K562 (cell line): Measurements from ENCODE around the gene CEBPB. TPM values are rescaled to one million over a fixed set of nuclear protein-coding genes. Genes with fewer than 3 reads are reported as not detected.

Experiments
- CBX5 ChIP-seq: IDR thresholded peaks from 2 replicates; pipeline ENCODE4 v1.6.1; 2014; ENCODE audit warnings: low read depth, borderline replicate concordance
- CCNT2 ChIP-seq: IDR thresholded peaks from 2 replicates; pipeline ENCODE4 v1.6.1; 2011; ENCODE audit warnings: borderline replicate concordance, low read depth, mild to moderate bottlenecking, moderate library complexity, mixed read lengths, low read length; ENCODE audit not compliant: insufficient read length; ENCODE audit errors: extremely low read depth
- GATAD2B ChIP-seq: fragments of 450-650 bp; IDR thresholded peaks from 2 replicates; pipeline ENCODE4 v1.6.1; 2017; ENCODE audit warnings: mild to moderate bottlenecking, borderline replicate concordance
- GTF2F1 ChIP-seq: IDR thresholded peaks from 2 replicates; pipeline ENCODE4 v1.6.1; 2011; ENCODE audit warnings: low read depth, low read length, improper control_type of control experiment
- HNRNPH1 ChIP-seq: fragments of 200-400 bp; formaldehyde crosslinking; optimal IDR thresholded peaks from 2 replicates; pipeline ENCODE3; 2017; ENCODE audit warnings: low read depth, mild to moderate bottlenecking, low read length, moderate library complexity
- HNRNPL ChIP-seq: fragments of 200-400 bp; formaldehyde crosslinking; IDR thresholded peaks from 2 replicates; pipeline ENCODE4 v1.6.1; 2017; ENCODE audit warnings: low read depth, mild to moderate bottlenecking, low read length
- KLF10 ChIP-seq: fragments of 250-450 bp; sonication (Bioruptor Pico); IDR thresholded peaks from 2 replicates; pipeline ENCODE4 v1.6.1; 2021; ENCODE audit warnings: matching md5 sums
- LCOR ChIP-seq: sonication (generic); formaldehyde crosslinking; IDR thresholded peaks from 2 replicates; pipeline ENCODE4 v1.8.0; 2022; ENCODE audit warnings: mild to moderate bottlenecking, missing genetic modification reagents
- MAFK ChIP-seq: IDR thresholded peaks from 2 replicates; pipeline ENCODE4 v1.6.1; 2011; ENCODE audit warnings: low read length, improper control_type of control experiment
- MTA3 ChIP-seq: fragments of 450-650 bp; formaldehyde crosslinking; IDR thresholded peaks from 2 replicates; pipeline ENCODE4 v1.6.1; 2017; ENCODE audit warnings: mild to moderate bottlenecking, borderline replicate concordance
- PHF21A ChIP-seq: fragments of 450-650 bp; IDR thresholded peaks from 2 replicates; pipeline ENCODE4 v1.6.1; 2017; ENCODE audit warnings: low read depth, borderline replicate concordance
- POLR2B ChIP-seq: fragments of 450-650 bp; IDR thresholded peaks from 2 replicates; pipeline ENCODE4 v1.6.1; 2018; ENCODE audit warnings: low read depth; ENCODE audit not compliant: partially characterized antibody
- RAD51 ChIP-seq: fragments of 450-650 bp; IDR thresholded peaks from 2 replicates; pipeline ENCODE4 v1.7.1; 2016; ENCODE audit warnings: low read depth, mild to moderate bottlenecking, borderline replicate concordance
- RBM34 ChIP-seq: fragments of 200-400 bp; formaldehyde crosslinking; IDR thresholded peaks from 2 replicates; pipeline ENCODE4 v1.6.1; 2018; ENCODE audit warnings: low read length, borderline replicate concordance; ENCODE audit not compliant: insufficient read depth
- STAG1 ChIP-seq: sonication (generic); formaldehyde crosslinking; IDR thresholded peaks from 2 replicates; pipeline ENCODE4 v1.5.0; 2020; ENCODE audit warnings: missing genetic modification reagents, borderline replicate concordance
- TAF9B ChIP-seq: fragments of 450-650 bp; IDR thresholded peaks from 2 replicates; pipeline ENCODE4 v1.6.1; 2018; ENCODE audit warnings: mild to moderate bottlenecking; ENCODE audit not compliant: partially characterized antibody
- ZNF431 ChIP-seq: sonication (generic); formaldehyde crosslinking; IDR thresholded peaks from 2 replicates; pipeline ENCODE4 v1.8.0; 2022; ENCODE audit warnings: mild to moderate bottlenecking, missing genetic modification reagents
- ZSCAN32 ChIP-seq: fragments of 450-650 bp; formaldehyde crosslinking; IDR thresholded peaks from 2 replicates; pipeline ENCODE4 v1.4.0; 2020; ENCODE audit warnings: mild to moderate bottlenecking, moderate library complexity
- polyA plus RNA-seq, 8 experiments: library from polyadenylated mRNA; depleted of rRNA in 4 of 8; stranded (reverse) in 5 of 8; unstranded in 3 of 8; fragments of >200 nt; fragmentation: Nextera tagmentation in 2 of 8; fragmentation: Illumina TruSeq in 1 of 8; extraction: Ambion mirVana in 2 of 8; extraction: Trizol in 1 of 8; gene quantifications; 2 replicates each; pipeline versions ENCODE4 v1.2.1 to v1.2.3, GENCODE V29; 2011 to 2014; ENCODE audit warnings: inconsistent platforms in 1 of 8, missing spikeins in 1 of 8
- total RNA-seq, 7 experiments: library from RNA; depleted of rRNA in 6 of 7; stranded (reverse); fragments of >200 nt in 6 of 7; fragmentation: Illumina TruSeq in 2 of 7; extraction: Trizol in 2 of 7; gene quantifications; 2 replicates each; pipeline versions ENCODE4 v1.2.1 to v1.2.3, GENCODE V29; 2011 to 2021; ENCODE audit warnings: low replicate concordance in 1 of 7
- TF ChIP-seq, protein P1 (sequence below): sonication (generic); formaldehyde crosslinking; IDR thresholded peaks from 2 replicates; pipeline ENCODE4 v1.8.1; 2023; ENCODE audit warnings: mild to moderate bottlenecking, missing genetic modification reagents, moderate library complexity
- TF ChIP-seq, protein P2 (sequence below): fragments of 250-450 bp; sonication (Bioruptor Pico); IDR thresholded peaks from 2 replicates; pipeline ENCODE4 v1.8.0; 2021; ENCODE audit warnings: moderate library complexity, mild to moderate bottlenecking, inconsistent platforms
- TF ChIP-seq, protein P3 (sequence below): fragments of 250-450 bp; sonication (Bioruptor Pico); IDR thresholded peaks from 2 replicates; pipeline ENCODE4 v1.5.0; 2021; ENCODE audit warnings: mild to moderate bottlenecking, moderate library complexity
- TF ChIP-seq, protein P4 (sequence below), 2 experiments: fragments of 450-650 bp in 1 of 2; sonication (generic) in 1 of 2; formaldehyde crosslinking; conservative IDR thresholded peaks; 2 replicates each; pipeline versions ENCODE4 v1.4.0 to v1.8.1; 2020 to 2022; ENCODE audit warnings: mild to moderate bottlenecking in 1 of 2, missing genetic modification reagents in 1 of 2

CEBPB gene
- total and polyA plus RNA-seq, 9 of the 15 experiments (the other 6 are each of a cell fraction or from before 2014, with no cell fraction given): 1.2 to 72.6 (median 7.8) TPM

DNA sequence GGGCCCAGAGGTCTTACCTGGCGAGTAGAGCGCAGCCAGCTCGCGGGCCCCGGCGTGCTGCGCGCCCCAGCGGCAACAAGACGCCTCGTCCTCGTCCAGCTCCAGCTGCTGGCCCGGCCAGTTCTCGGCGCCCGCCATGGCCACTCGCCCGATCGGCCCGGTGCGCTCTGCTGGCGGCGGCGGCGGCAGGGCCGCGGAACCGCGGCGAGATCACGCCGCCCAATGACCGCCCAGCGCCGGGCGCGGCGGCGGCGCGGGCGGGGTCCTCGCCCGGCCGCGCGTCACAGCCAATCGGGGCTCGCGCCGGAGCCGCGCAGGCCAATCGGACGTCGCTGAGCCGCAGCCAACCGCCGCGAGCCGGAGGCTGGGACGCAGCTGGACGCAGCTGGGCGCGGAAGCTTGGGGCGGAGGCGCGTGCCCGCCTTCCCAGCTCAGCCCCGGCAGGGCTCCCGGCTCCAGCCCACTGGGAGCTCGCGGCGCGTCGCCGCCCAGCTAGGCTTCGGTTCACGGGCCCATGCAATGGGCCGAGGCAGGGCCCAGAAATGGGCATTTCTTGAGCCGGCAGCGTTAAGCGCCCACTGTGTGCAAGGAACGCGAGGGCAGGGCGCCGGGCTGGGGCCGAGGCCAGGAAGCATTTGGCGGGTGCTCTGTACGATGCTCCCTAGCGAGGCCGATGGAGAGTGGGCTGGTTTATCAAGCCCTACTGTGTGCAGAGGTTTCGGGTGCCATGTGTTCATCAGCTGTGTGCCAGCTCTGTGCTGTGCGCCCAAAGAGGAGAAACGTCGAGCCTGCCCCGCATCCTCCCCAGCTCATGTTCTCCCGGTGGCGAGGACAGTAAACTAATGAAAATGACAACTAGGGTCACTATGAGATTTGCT lies 36.9 kb upstream of the CEBPB start, which contains the start of gene PEDS1 (continued):
- TF ChIP-seq RAD51 (no peak), MTA3 (peak; percentile 25; the same call in 1 of the 2 replicates), LCOR (no peak), RBM34 (peak; percentile 47; the same call in 1 of the 2 replicates), KLF10 (CRISPR knock-in tag) (no peak), TAF9B (no peak), HNRNPL (peak; percentile 83), HNRNPH1 (no peak), CCNT2 (peak; percentile 76), STAG1 (CRISPR knock-in tag) (no peak), PHF21A (0 out of 2 replicates have a peak, but pooled peaks have one; percentile 26), POLR2B (peak; percentile 72), MAFK (no peak), GATAD2B (no peak; the same call in none of the 2 replicates), ZNF431 (CRISPR knock-in tag) (peak; percentile 54; the same call in 1 of the 2 replicates), GTF2F1 (0 out of 2 replicates have a peak, but pooled peaks have one; percentile 30), ZSCAN32 (CRISPR knock-in tag) (no peak), CBX5 (peak; percentile 14; the same call in 1 of the 2 replicates)
- TF ChIP-seq, protein P1, sequence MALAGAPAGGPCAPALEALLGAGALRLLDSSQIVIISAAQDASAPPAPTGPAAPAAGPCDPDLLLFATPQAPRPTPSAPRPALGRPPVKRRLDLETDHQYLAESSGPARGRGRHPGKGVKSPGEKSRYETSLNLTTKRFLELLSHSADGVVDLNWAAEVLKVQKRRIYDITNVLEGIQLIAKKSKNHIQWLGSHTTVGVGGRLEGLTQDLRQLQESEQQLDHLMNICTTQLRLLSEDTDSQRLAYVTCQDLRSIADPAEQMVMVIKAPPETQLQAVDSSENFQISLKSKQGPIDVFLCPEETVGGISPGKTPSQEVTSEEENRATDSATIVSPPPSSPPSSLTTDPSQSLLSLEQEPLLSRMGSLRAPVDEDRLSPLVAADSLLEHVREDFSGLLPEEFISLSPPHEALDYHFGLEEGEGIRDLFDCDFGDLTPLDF: peak; percentile 80; the same call in 1 of the 2 replicates
- TF ChIP-seq, protein P2, sequence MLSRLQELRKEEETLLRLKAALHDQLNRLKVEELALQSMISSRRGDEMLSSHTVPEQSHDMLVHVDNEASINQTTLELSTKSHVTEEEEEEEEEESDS (CRISPR knock-in tag): no peak
- TF ChIP-seq, protein P3, sequence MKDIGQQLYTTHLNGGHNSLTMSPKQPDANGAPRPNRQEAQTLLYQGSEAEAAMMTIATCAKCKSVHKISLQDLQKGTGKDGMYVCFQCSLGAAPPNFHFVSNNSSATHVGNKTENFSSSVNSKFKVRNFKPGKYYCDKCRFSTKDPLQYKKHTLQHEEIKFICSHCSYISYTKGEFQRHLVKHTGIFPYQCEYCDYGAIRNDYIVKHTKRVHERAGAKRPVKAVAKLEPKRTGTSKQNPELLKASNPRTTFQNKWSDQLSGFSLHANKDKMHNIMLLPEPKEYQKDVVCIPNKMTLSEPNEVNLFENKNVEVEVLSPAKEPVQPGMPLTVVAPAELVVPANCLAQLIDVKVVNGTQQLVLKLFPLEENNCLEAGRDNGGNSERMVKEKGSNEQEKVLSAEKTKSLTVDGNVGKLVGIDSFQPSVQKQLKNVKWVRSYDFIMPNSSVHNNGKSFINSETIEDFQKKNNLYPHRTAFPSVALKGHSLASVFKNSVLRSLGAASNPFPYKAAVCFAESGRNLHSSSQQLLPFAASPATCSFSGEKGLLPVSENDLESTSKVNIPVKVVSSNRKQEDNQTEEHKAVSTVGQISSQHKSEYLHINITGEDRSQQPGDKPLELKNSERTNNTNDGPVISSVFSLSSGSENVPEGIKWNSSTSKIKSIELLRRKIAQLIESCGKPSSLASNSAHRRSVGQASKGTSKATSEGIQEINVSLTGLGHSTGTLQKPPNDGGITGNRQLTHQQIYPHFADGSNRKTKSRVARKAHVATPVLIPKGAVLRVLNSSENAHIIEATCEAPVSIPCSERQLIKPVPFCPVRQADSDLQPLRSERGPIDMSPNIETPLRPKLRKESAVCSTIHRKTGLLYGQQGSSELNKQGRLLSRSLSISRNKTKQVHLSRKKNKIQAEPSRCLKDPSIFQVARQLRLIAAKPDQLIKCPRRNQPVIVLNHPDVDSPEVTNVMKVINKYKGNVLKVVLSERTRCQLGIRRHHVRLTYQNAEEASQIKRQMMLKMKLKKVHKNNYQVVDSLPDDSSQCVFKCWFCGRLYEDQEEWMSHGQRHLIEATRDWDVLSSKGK (CRISPR knock-in tag): no peak
- TF ChIP-seq, protein P4, sequence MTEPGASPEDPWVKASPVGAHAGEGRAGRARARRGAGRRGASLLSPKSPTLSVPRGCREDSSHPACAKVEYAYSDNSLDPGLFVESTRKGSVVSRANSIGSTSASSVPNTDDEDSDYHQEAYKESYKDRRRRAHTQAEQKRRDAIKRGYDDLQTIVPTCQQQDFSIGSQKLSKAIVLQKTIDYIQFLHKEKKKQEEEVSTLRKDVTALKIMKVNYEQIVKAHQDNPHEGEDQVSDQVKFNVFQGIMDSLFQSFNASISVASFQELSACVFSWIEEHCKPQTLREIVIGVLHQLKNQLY (CRISPR knock-in tag; conservative IDR thresholded peaks at IDR 0.05): no peak; a peak in 1 of 4 replicates
